Measurements from ENCODE around the gene SLC6A18. TPM values are rescaled to one million over a fixed set of nuclear protein-coding genes. Genes with fewer than 3 reads are reported as not detected.
A peak's percentile ranks its signal among the peaks of the same experiment; 100 is the strongest.

The SLC6A18 gene
- total and polyA plus RNA-seq, 2 of the 13 experiments (the other 11 are each of a cell fraction or from before 2014, with no cell fraction given) = not detected

- TF ChIP-seq POLR2G (IDR thresholded peaks at IDR 0.05; ENCODE audit: low read depth, low read length) (no peak), AHR (CRISPR knock-in tag; IDR thresholded peaks at IDR 0.05) (no peak), ZBTB46 (CRISPR knock-in tag; IDR thresholded peaks at IDR 0.05; ENCODE audit: borderline replicate concordance) (no peak), MAFF (IDR thresholded peaks at IDR 0.05; ENCODE audit: low read depth, low read length) (peak; percentile 99), SNRNP70 (IDR thresholded peaks at IDR 0.05; ENCODE audit: low read depth, low read length) (no peak), E2F5 (CRISPR knock-in tag; conservative IDR thresholded peaks at IDR 0.05) (no peak)
These were observed 6.2 kb downstream of the SLC6A18 start (continued) for GRCh38 chr5:1231354-1231905.

GRCh38 chr5:1232780-1233179 is 7.6 kb downstream of the SLC6A18 start:
- Histone ChIP-seq H3K27ac (ENCODE audit: extremely low read length, insufficient read depth, low read length) (no peak overlapping the region), H3K4me1 (ENCODE audit: insufficient read depth, low read length) (peaks cover 3% of the 10 kb centered on the region; the same call in 1 of the 2 replicates), H3K4me2 (ENCODE audit: low read depth, low read length) (no peak overlapping the region), H3K9ac (ENCODE audit: insufficient read depth, low read depth, low read length) (no peak overlapping the region), H3K4me3 (replicated peaks in 1 of 3; ENCODE audit: insufficient read depth in 1 of 3, low read depth in 2 of 3, low read length in 3 of 3) (no peak overlapping the region), H4K20me1 (ENCODE audit: insufficient read depth, low read length) (no peaks in the 10 kb centered on the region; the same call in 1 of the 2 replicates), H3K9me3 (ENCODE audit: low read length) (no peaks in the 10 kb centered on the region), H3K27me3 (ENCODE audit: control insufficient read depth in 1 of 2, insufficient read depth in 2 of 2, low read length in 2 of 2) (peaks cover 17 to 68% of the 10 kb centered on the region in 2 experiments), H3K79me2 (ENCODE audit: insufficient read depth, low read length) (no peaks in the 10 kb centered on the region), H3K36me3 (replicated peaks in 1 of 2; ENCODE audit: control insufficient read depth in 1 of 2, insufficient read depth in 2 of 2, low read length in 2 of 2) (no peaks in the 10 kb centered on the region), H2AFZ (ENCODE audit: low read length) (no peak overlapping the region)
- in situ Hi-C loops (cut with HindIII; ENCODE audit: extremely low pct_ligation_motif_present, low pct_unique_long_range_greater_than_20kb) = no loop called here
- FAIRE-seq = no peak
- BruUV-seq (replicated peaks) = no TSS peak
- DNase-seq (ENCODE audit: low spot score) = no peak
- CTCF ChIA-PET (ENCODE audit: low intra/inter-chr PET ratio, low total read pairs) = no interaction called here
- peak; percentile 49 for ATAC-seq
- intact Hi-C loops (cut with micrococcal nuclease; ENCODE audit: unreplicated experiment) = no loop called here
- POLR2A ChIA-PET = no interaction called here
- WGBS (ENCODE audit: low lambda C conversion rate) = 4% methylated on average over 8 of the region's 25 CpGs
- TF ChIP-seq RBFOX2 (IDR thresholded peaks at IDR 0.05; ENCODE audit: low read depth, low read length) = no peak
- no peak for TF ChIP-seq ZKSCAN1 (IDR thresholded peaks at IDR 0.05; ENCODE audit: low read length)
- peak; percentile 51 for TF ChIP-seq STAG1 (CRISPR knock-in tag; IDR thresholded peaks at IDR 0.05)
- TF ChIP-seq CTCF (CRISPR knock-in tag; IDR thresholded peaks at IDR 0.05) = peak; percentile 61
- peak; percentile 62 for TF ChIP-seq MNT (IDR thresholded peaks at IDR 0.05)
- no peak for TF ChIP-seq PHF8 (CRISPR knock-in tag; IDR thresholded peaks at IDR 0.05)

All from HepG2 (cell line).